Measurements from ENCODE around the gene C1QL4. TPM values are rescaled to one million over a fixed set of nuclear protein-coding genes. Genes with fewer than 3 reads are reported as not detected.

C1QL4 gene
- total RNA-seq, 1 donor from 2014 or later: 0.63 TPM

- H3K4me1 Mint-ChIP-seq: peaks cover 35% of the 10 kb centered on the region
- no peaks in the 10 kb centered on the region for H3K36me3 Mint-ChIP-seq (ENCODE audit: low read depth)
- peak; percentile 99 for TF ChIP-seq CTCF (conservative IDR thresholded peaks at IDR 0.05)
- peak overlapping the region; percentile 50 for H3K27ac Mint-ChIP-seq (ENCODE audit: unreplicated experiment)
- H3K27me3 Mint-ChIP-seq (ENCODE audit: low read depth): peaks cover 84% of the 10 kb centered on the region
- DNase-seq (ENCODE audit: low read depth, low spot score): peak; percentile 86
- peak overlapping the region; percentile 70 for H3K4me3 Mint-ChIP-seq
- no peaks in the 10 kb centered on the region for H3K9me3 Mint-ChIP-seq
These were observed 10.6 kb upstream of the C1QL4 start for GRCh38 chr12:49347311-49348193.

- H3K27ac Mint-ChIP-seq (ENCODE audit: unreplicated experiment): peak within 1 kb of the TSS; percentile 50
- peaks cover 87% of the 10 kb centered on the region for H3K27me3 Mint-ChIP-seq (ENCODE audit: low read depth)
- peak within 1 kb of the TSS; percentile 74 for H3K4me3 Mint-ChIP-seq
- TF ChIP-seq CTCF (conservative IDR thresholded peaks at IDR 0.05): no peak
- H3K9me3 Mint-ChIP-seq: no peaks in the 10 kb centered on the region
- no peak for DNase-seq (ENCODE audit: low read depth, low spot score)
- H3K36me3 Mint-ChIP-seq (ENCODE audit: low read depth): no peaks in the 10 kb centered on the region
- peaks cover 37% of the 10 kb centered on the region for H3K4me1 Mint-ChIP-seq
These were observed 9.8 kb upstream of the C1QL4 start, which contains the start of gene DNAJC22 for GRCh38 chr12:49346659-49347310. Gene DNAJC22 (plus strand): TSS chr12:49346888. CDS start chr12:49348873, 1,985 bp downstream.

- H3K4me3 Mint-ChIP-seq: peak overlapping the region; percentile 74
- H3K9me3 Mint-ChIP-seq: no peaks in the 10 kb centered on the region
- H3K36me3 Mint-ChIP-seq (ENCODE audit: low read depth): no peaks in the 10 kb centered on the region
These were observed 9.1 kb upstream of the C1QL4 start for GRCh38 chr12:49345825-49346658.

GRCh38 chr12:49345051-49345824 is 8.2 kb upstream of the C1QL4 start:
- Mint-ChIP-seq H3K9me3 (no peaks in the 10 kb centered on the region), H3K4me3 (peak overlapping the region; percentile 74), H3K27ac (ENCODE audit: unreplicated experiment) (no peak overlapping the region), H3K36me3 (ENCODE audit: low read depth) (no peaks in the 10 kb centered on the region), H3K4me1 (peaks cover 49% of the 10 kb centered on the region), H3K27me3 (ENCODE audit: low read depth) (peaks cover 90% of the 10 kb centered on the region)
- DNase-seq (ENCODE audit: low read depth, low spot score): no peak
- TF ChIP-seq CTCF (conservative IDR thresholded peaks at IDR 0.05): no peak

More at GRCh38 chr12:49345825-49346658, 9.1 kb upstream of the C1QL4 start:
- Mint-ChIP-seq H3K4me1 (peaks cover 41% of the 10 kb centered on the region), H3K27me3 (ENCODE audit: low read depth) (peaks cover 88% of the 10 kb centered on the region), H3K27ac (ENCODE audit: unreplicated experiment) (no peak overlapping the region)
- DNase-seq (ENCODE audit: low read depth, low spot score): no peak
- TF ChIP-seq CTCF (conservative IDR thresholded peaks at IDR 0.05): no peak
